Spleen (tissue), 11 donors: ENCODE measurements around the gene ADARB2. TPM values are rescaled to one million over a fixed set of nuclear protein-coding genes. Genes with fewer than 3 reads are reported as not detected.
A peak's percentile ranks its signal among the peaks of the same experiment; 100 is the strongest.

Source experiments
- DNase-seq: peaks from one replicate; pipeline ENCODE4 v3.0.0-alpha.2; 2020
- H3K27ac ChIP-seq, 8 donors: fragments of 200-600 bp; sonication (generic) in 7 of 8; 1 replicate in 4 of 8; 2 replicates in 4 of 8; pipeline versions ENCODE4 v1.5.0 to v1.8.0; 2016 to 2021; ENCODE audit warnings: inconsistent platforms in 4 of 8, mild to moderate bottlenecking in 4 of 8, moderate library complexity in 1 of 8
- H3K27me3 ChIP-seq, 7 donors: fragments of 200-600 bp; sonication (generic) in 6 of 7; replicated peaks in 1 of 7; 1 replicate in 4 of 7; 2 replicates in 3 of 7; pipeline versions ENCODE4 v1.5.0 to v1.8.0; 2016 to 2021; ENCODE audit warnings: inconsistent platforms in 3 of 7, mild to moderate bottlenecking in 1 of 7
- H3K36me3 ChIP-seq, 6 donors: fragments of 200-600 bp; sonication (generic) in 5 of 6; 1 replicate in 4 of 6; 2 replicates in 2 of 6; pipeline versions ENCODE4 v1.5.0 to v1.8.0; 2016 to 2021; ENCODE audit warnings: inconsistent platforms in 2 of 6
- H3K4me1 ChIP-seq, 6 donors: fragments of 200-600 bp; sonication (generic) in 5 of 6; 1 replicate in 3 of 6; 2 replicates in 3 of 6; pipeline versions ENCODE4 v1.5.0 to v1.8.0; 2016 to 2021; ENCODE audit warnings: inconsistent platforms in 3 of 6
- H3K4me3 ChIP-seq, 8 donors: fragments of 200-600 bp; sonication (generic) in 7 of 8; 1 replicate in 4 of 8; 2 replicates in 4 of 8; pipeline versions ENCODE4 v1.5.0 to v1.8.0; 2016 to 2021; ENCODE audit warnings: inconsistent platforms in 4 of 8, mild to moderate bottlenecking in 4 of 8, moderate library complexity in 2 of 8
- H3K9me3 ChIP-seq, 8 donors: fragments of 200-600 bp; sonication (generic) in 7 of 8; 1 replicate in 4 of 8; 2 replicates in 4 of 8; pipeline versions ENCODE4 v1.5.0 to v1.8.0; 2016 to 2021; ENCODE audit warnings: inconsistent platforms in 4 of 8
- CTCF ChIP-seq, 11 experiments: fragments of 200-600 bp in 7 of 11; fragments of 450-650 bp in 4 of 11; sonication (generic) in 4 of 11; IDR thresholded peaks in 8 of 11; conservative IDR thresholded peaks in 3 of 11; 1 replicate in 7 of 11; 2 replicates in 4 of 11; pipeline versions ENCODE4 v1.4.0 to v1.8.0; 2016 to 2021; ENCODE audit warnings: antibody characterized with exemption in 11 of 11, inconsistent platforms in 4 of 11, mild to moderate bottlenecking in 1 of 11
- POLR2A ChIP-seq, 3 donors: fragments of 450-650 bp; IDR thresholded peaks; one replicate each; pipeline ENCODE4 v1.5.1; 2017; ENCODE audit warnings: antibody characterized with exemption in 3 of 3, mild to moderate bottlenecking in 1 of 3
- POLR2AphosphoS5 ChIP-seq, 3 donors: sonication (generic); formaldehyde crosslinking; IDR thresholded peaks; one replicate each; pipeline ENCODE4 v1.5.1; 2017; ENCODE audit warnings: antibody characterized with exemption in 3 of 3
- WGBS, 5 donors: extraction: QIAGEN DNeasy Blood & Tissue Kit in 3 of 5; methylation state at CpG; one replicate each; pipeline versions ENCODE4 v1.1.5 to v1.1.7; 2013 to 2018; 5-methylcytosine and 5-hydroxymethylcytosine counted together
- intact Hi-C: fragments of 100-400 bp; cut with DNase I; formaldehyde crosslinking; loops from one replicate; pipeline ENCODE4 v1.15.0; 2023; ENCODE audit warnings: low total_unique reads
- polyA plus RNA-seq, 3 donors: library from polyadenylated mRNA; stranded (reverse); fragments of 200-250 nt; gene quantifications; one replicate each; pipeline ENCODE4 v1.2.1, GENCODE V29; 2013
- total RNA-seq, 7 donors: library from RNA; depleted of rRNA in 3 of 7; stranded (reverse); fragments of >200 nt in 3 of 7; fragmentation: NEBNext Ultra II Directional in 4 of 7; extraction: Animal tissue kit (Norgen Biotek cat#: 25700) in 4 of 7; gene quantifications; one replicate each; pipeline versions ENCODE4 v1.1.0 to v1.2.1, GENCODE V29; 2016 to 2021
- donor health status: healthy with polysubstance abuse.
- donor health status: DM: no; HTN: no; CAD: no; lungs with moderate emphysema.
- donor health status: DM: no; HTN: no; CAD: no.
- donor health status: Bipolar disorder and iron deficiency.
- donor health status: healthy.
- donor health status: DM: no; HTN: no; CAD: no.
- donor health status: DM: yes; HTN: yes; CAD: no.

ADARB2 gene
- total and polyA plus RNA-seq, 10 donors = 0.05 to 8.1 (median 0.96) TPM

- no peak overlapping the region for H3K27ac ChIP-seq
- peaks cover 0 to 25% (median 0%) of the 10 kb centered on the region in 7 donors for H3K27me3 ChIP-seq
- H3K4me1 ChIP-seq = no peaks in the 10 kb centered on the region
- intact Hi-C loops = no loop called here
- WGBS, 5 donors = 70 to 83% (median 73%) methylated on average over 17 to 20 of the region's 20 CpGs
- H3K36me3 ChIP-seq = no peaks in the 10 kb centered on the region
- no peak overlapping the region for H3K4me3 ChIP-seq
- no peaks in the 10 kb centered on the region for H3K9me3 ChIP-seq
- TF ChIP-seq POLR2A (IDR thresholded peaks at IDR 0.05) (no peak), CTCF (IDR thresholded peaks at IDR 0.05 in 8 of 11, conservative IDR thresholded peaks at IDR 0.05 in 3 of 11) (no peak), POLR2AphosphoS5 (IDR thresholded peaks at IDR 0.05) (no peak)
- DNase-seq = no peak
These were observed 538.6 kb downstream of the ADARB2 start for GRCh38 chr10:1198453-1199344.

GRCh38 chr10:1197384-1197783 is 539.9 kb downstream of the ADARB2 start:
- intact Hi-C loops = no loop called here
- H3K9me3 ChIP-seq = no peaks in the 10 kb centered on the region
- 46 to 56% (median 47%) methylated on average over 6 of the region's 6 CpGs for WGBS, 5 donors
- peaks cover 0 to 25% (median 0%) of the 10 kb centered on the region in 7 donors for H3K27me3 ChIP-seq
- H3K4me1 ChIP-seq = no peaks in the 10 kb centered on the region
- H3K4me3 ChIP-seq = no peak overlapping the region
- TF ChIP-seq POLR2AphosphoS5 (IDR thresholded peaks at IDR 0.05) (no peak), CTCF (IDR thresholded peaks at IDR 0.05 in 8 of 11, conservative IDR thresholded peaks at IDR 0.05 in 3 of 11) (no peak), POLR2A (IDR thresholded peaks at IDR 0.05) (no peak)
- H3K36me3 ChIP-seq = no peaks in the 10 kb centered on the region
- no peak for DNase-seq
- no peak overlapping the region for H3K27ac ChIP-seq

GRCh38 chr10:1196656-1197055 is 540.7 kb downstream of the ADARB2 start:
- H3K4me3 ChIP-seq = no peak overlapping the region
- TF ChIP-seq POLR2A (IDR thresholded peaks at IDR 0.05) = no peak
- TF ChIP-seq CTCF (IDR thresholded peaks at IDR 0.05 in 8 of 11, conservative IDR thresholded peaks at IDR 0.05 in 3 of 11) = no peak
- TF ChIP-seq POLR2AphosphoS5 (IDR thresholded peaks at IDR 0.05) = no peak
- no peak overlapping the region for H3K27ac ChIP-seq
- H3K36me3 ChIP-seq = no peaks in the 10 kb centered on the region
- DNase-seq = no peak
- H3K4me1 ChIP-seq = no peaks in the 10 kb centered on the region
- peaks cover 0 to 25% (median 0%) of the 10 kb centered on the region in 7 donors for H3K27me3 ChIP-seq
- 76 to 94% (median 83%) methylated on average over 2 of the region's 2 CpGs for WGBS, 5 donors
- intact Hi-C loops = no loop called here
- no peaks in the 10 kb centered on the region for H3K9me3 ChIP-seq

GRCh38 chr10:1195828-1196227 is 541.5 kb downstream of the ADARB2 start:
- no peak overlapping the region for H3K4me3 ChIP-seq
- WGBS, 5 donors = 78 to 90% (median 81%) methylated on average over 9 of the region's 9 CpGs
- peak; percentile 43 for DNase-seq
- TF ChIP-seq POLR2AphosphoS5 (IDR thresholded peaks at IDR 0.05) (no peak), CTCF (IDR thresholded peaks at IDR 0.05 in 8 of 11, conservative IDR thresholded peaks at IDR 0.05 in 3 of 11) (no peak)
- no peaks in the 10 kb centered on the region for H3K36me3 ChIP-seq
- H3K27me3 ChIP-seq = peaks cover 0 to 26% (median 0%) of the 10 kb centered on the region in 7 donors
- H3K9me3 ChIP-seq = no peaks in the 10 kb centered on the region
- H3K27ac ChIP-seq = no peak overlapping the region
- intact Hi-C loops = no loop called here
- H3K4me1 ChIP-seq = no peaks in the 10 kb centered on the region
